Measurements from ENCODE around the gene GPR179.

- TF ChIP-seq, protein P1, sequence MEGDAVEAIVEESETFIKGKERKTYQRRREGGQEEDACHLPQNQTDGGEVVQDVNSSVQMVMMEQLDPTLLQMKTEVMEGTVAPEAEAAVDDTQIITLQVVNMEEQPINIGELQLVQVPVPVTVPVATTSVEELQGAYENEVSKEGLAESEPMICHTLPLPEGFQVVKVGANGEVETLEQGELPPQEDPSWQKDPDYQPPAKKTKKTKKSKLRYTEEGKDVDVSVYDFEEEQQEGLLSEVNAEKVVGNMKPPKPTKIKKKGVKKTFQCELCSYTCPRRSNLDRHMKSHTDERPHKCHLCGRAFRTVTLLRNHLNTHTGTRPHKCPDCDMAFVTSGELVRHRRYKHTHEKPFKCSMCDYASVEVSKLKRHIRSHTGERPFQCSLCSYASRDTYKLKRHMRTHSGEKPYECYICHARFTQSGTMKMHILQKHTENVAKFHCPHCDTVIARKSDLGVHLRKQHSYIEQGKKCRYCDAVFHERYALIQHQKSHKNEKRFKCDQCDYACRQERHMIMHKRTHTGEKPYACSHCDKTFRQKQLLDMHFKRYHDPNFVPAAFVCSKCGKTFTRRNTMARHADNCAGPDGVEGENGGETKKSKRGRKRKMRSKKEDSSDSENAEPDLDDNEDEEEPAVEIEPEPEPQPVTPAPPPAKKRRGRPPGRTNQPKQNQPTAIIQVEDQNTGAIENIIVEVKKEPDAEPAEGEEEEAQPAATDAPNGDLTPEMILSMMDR (IDR thresholded peaks at IDR 0.05; ENCODE audit: low read depth, low read length): no peak
- no peak for TF ChIP-seq EZH2phosphoT487 (IDR thresholded peaks at IDR 0.05; ENCODE audit: low read depth)
Observed at GRCh38 chr17:38339891-38340290, 3.9 kb downstream of the GPR179 start.
